Mammary epithelial cell (primary cell): Measurements from ENCODE around the gene WDR27.

ENCODE experiments used
- CTCF ChIP-seq, 2 donors: IDR thresholded peaks in 1 of 2; conservative IDR thresholded peaks in 1 of 2; 2 replicates each; pipeline ENCODE4 v1.5.1; 2011 to 2012; ENCODE audit warnings: inconsistent platforms in 2 of 2, low read length in 2 of 2, mild to moderate bottlenecking in 2 of 2, control low read depth in 1 of 2, low read depth in 1 of 2; ENCODE audit not compliant: insufficient read depth in 1 of 2; ENCODE audit errors: extremely low read depth in 1 of 2
- EZH2 ChIP-seq: IDR thresholded peaks from 2 replicates; pipeline ENCODE4 v1.6.1; 2012; ENCODE audit warnings: low read length, inconsistent platforms, borderline replicate concordance

DNA sequence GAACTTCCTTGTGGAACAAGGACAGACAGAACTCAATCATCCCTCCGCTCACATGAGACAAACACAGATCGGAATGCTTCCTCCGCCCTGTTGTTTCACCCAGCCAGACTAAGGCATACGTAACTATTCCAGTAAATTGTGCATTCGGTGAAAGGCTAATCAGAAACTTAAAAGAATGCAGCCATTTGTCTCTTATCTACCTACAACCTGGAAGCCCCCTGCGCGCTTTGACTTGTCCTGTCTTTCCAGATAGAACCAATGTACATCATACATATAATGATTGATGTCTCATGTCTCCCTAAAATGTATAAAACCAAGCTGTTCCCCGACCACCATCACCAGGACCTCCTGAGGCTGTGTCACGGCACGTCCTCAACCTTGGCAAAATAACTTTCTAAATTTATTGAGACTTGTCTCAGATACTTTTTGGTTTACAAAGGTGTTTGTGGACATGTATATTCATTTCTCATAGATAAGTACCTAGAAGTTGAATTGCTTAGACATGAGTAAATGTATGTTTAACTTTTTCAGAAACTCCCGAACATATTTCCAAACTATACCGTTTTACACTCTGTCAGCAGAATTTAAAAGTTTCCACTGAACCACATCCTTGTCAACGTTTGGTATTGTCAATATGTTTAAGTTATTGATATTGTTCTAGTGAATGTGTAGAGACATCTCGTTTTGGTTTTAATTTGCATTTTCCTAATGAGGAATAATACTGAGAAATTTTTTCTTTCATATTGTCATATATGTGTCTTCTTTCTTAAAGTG, 250.6 kb downstream of the WDR27 start:
- no peak for TF ChIP-seq CTCF (conservative IDR thresholded peaks at IDR 0.05 in 1 of 2, IDR thresholded peaks at IDR 0.05 in 1 of 2; ENCODE audit: extremely low read depth in 1 of 2, insufficient read depth in 1 of 2, low read depth in 1 of 2, low read length in 2 of 2)
- no peak for TF ChIP-seq EZH2
